Activated gamma-delta T cell treated with anti-CD3 and anti-CD28 coated beads, Interleukin-2, amount 50 U/mL, for 16 hours (primary cell): Measurements from ENCODE around the gene SCMH1.
"Not testable (repeated sequence)": the region's sequence is repeated elsewhere in the genome, so short reads cannot be mapped to it uniquely, and the experiment has no call there.

ENCODE experiments used
- DNase-seq: peaks from one replicate; pipeline ENCODE4 v3.0.0-alpha.2; 2020; ENCODE audit warnings: low read depth

The SCMH1 gene

GRCh38 chr1:41211608-41212007, 30.5 kb downstream of the SCMH1 start:
- DNase-seq, result not testable (repeated sequence)

- DNase-seq, result not testable (repeated sequence)
Observed at GRCh38 chr1:41207053-41207452, 35.1 kb downstream of the SCMH1 start.

DNA sequence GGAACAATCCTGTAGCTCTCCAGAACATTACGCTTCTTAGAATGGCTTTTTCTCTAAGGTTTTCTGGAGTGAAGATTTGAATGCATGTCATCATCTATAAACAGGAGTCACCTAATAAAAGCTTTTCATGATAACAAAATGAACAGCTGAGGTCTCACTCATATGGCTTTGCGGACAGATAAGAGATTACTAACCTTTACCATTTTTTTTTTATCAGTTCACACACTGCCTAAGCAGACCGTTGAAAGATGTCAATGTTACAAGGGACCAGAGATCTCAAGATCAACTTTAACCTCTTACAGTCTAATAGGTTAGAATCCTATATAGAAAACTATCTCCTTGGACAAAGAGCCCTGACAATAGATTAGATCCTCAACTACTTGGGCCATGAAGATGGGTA, 41.4 kb downstream of the SCMH1 start:
- no peak for DNase-seq

DNA sequence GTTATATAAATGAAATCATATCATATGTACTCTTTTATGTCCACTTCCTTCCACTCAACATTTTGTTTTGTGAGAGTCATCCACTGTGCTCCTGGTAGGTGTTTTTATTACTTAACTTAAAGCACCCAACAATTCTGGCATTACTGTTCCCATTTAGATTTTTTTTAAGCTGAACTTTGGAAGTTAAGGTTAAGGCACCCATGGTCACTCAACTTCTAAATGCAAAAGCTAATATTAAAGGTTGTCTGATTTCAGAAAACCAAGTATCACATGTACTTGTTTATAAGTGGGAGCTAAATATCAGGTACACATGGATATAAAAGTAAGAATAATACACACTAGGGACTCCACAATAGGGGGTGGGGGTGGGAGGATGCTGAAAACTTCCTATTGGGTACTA, 42.7 kb downstream of the SCMH1 start:
- no peak for DNase-seq

DNA sequence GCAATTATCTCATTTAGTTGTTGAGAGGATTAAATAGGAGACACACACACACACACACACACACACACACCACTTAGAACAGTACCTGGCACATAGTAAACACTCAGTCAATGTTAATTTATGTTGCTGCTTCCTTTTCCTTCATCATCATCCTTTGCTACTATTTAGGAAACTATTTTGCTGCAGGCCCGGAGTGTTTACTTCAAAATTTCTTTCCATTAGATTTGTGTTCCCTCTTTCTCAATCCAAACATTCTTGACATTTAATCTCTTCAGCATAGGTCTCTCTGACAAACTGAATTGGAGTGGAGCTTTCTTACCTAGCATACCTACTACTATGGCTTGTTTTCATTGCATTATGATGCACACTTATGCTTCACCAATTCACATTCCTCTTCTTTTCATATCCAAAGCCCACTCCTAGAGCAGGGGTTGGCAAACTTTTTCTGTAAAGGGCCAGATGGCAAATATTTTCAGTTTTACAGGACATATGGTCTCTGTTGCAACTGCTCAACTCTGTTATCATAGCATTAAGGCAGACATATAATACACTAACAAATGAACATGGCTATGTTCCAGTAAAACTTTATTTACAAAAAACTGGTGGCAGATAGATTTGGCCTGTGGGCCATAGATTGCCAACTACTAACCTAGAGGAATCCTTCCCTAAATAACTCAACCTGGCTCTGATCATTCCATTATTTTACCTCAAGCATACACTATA, 49.5 kb downstream of the SCMH1 start:
- no peak for DNase-seq

DNA sequence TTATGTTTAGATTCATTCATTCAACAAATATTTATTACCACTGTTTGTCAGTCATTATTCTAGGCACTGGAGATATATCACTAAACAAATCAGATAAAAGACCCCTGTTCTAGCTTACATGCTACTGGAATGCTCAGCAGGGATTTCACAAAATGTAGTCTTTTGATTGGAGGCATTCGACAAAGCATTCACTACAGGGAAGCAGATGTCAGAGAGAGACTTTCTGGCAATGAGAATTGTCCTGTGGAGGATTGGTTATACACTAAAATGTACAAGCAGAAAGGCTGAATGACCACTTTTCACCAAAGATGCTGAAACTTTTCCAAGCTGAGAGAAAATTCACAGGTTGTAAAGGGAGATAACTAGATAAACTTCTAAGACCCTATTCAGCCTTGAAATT, 57.7 kb downstream of the SCMH1 start:
- DNase-seq, result no peak

- DNase-seq, result not testable (repeated sequence)
Observed at GRCh38 chr1:41178230-41178629, 63.9 kb downstream of the SCMH1 start.

- DNase-seq, result no peak
Observed at GRCh38 chr1:41175546-41175945, 66.6 kb downstream of the SCMH1 start.

DNA sequence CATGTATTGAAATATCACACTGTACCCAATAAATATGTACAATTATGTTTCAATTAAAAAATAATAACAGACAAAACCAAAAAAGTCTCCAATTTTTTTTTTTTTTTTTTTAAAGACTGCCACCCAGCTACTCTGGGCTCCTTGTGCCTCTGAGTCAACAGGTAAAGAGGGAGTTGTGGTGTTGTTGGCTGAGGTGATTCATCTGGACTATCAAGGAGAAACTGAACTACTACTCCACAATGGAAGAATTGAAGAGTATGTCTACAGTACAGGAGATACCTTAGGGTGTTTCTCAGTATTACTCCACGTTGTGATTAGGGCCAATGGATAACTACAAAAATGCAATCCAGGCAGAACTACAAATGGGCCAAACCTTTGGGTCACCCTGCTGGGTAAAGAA, 67.9 kb downstream of the SCMH1 start:
- DNase-seq, result no peak

GRCh38 chr1:41173651-41174050, 68.5 kb downstream of the SCMH1 start:
- no peak for DNase-seq

GRCh38 chr1:41171266-41171874, 70.7 kb downstream of the SCMH1 start:
- DNase-seq, result no peak

GRCh38 chr1:41169799-41170180, 72.3 kb downstream of the SCMH1 start:
- DNase-seq, result no peak

- no peak for DNase-seq
Observed at GRCh38 chr1:41169066-41169798, 72.9 kb downstream of the SCMH1 start.

- DNase-seq, result no peak
Observed at GRCh38 chr1:41167667-41168066, 74.4 kb downstream of the SCMH1 start.

- DNase-seq, result no peak
Observed at GRCh38 chr1:41164727-41165126, 77.4 kb downstream of the SCMH1 start.

- no peak for DNase-seq
Observed at GRCh38 chr1:41162441-41162840, 79.7 kb downstream of the SCMH1 start.

DNA sequence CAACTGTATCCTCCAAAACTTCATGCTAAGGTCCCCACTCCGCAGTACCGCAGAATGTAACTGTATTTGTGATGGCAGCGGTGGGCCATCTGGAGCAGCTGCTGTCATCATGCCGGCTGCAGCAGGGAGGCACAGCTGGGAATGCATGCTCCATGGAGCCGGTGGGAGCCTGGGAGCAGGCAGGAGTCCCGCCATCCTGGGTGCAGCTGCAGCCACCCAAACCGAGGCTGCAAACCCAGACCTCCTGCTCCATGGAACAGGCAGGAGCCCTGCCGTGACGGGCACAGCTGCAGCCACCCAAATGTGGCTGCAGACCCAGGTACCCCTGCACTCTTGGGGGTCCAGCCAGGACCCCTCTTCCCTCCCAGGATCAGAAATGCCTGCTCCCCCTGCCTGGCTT, 80.3 kb downstream of the SCMH1 start:
- DNase-seq, result no peak

GRCh38 chr1:41160498-41161110, 81.5 kb downstream of the SCMH1 start:
- DNase-seq, result no peak

- no peak for DNase-seq
Observed at GRCh38 chr1:41158966-41159365, 83.1 kb downstream of the SCMH1 start.

GRCh38 chr1:41158147-41158875, 83.8 kb downstream of the SCMH1 start:
- DNase-seq, result no peak

GRCh38 chr1:41155105-41155504, 87.0 kb downstream of the SCMH1 start:
- no peak for DNase-seq

DNA sequence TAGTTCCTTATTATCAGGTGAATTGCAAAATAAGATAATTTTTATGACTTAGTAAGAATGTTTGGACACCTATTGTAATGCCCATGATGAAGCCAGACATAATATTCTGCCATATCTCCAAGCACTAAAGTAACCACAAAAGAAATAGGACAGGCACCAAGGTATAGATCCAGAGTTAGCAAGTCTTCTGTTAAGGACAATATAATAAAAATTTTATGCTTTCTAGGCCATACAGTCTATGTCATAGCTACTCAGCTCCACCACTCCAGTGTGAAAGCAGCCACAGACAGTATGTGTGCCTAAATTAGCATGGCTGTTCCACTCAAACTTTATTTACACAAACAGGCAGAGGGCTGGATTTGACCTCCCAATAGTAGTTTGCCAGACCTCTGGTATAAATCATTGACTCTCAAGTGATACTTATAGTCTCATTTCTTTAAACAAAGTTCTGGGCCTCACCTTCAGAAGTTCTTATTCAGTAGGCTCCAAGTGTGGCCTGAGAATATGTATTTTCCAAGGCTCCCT, 88.3 kb downstream of the SCMH1 start:
- DNase-seq, result no peak
